Nephron progenitor cell (in vitro differentiated cells): ENCODE measurements around the gene DIP2C.
"Not testable (repeated sequence)": the region's sequence is repeated elsewhere in the genome, so short reads cannot be mapped to it uniquely, and the experiment has no call there.

Experiments used
- DNase-seq: peaks from one replicate; pipeline ENCODE4 v3.0.0; 2021
- H3K27ac Mint-ChIP-seq: 2 replicates; pipeline ENCODE4 v1.8.0; 2021; ENCODE audit warnings: mild to moderate bottlenecking, moderate library complexity, mixed read lengths
- H3K27me3 Mint-ChIP-seq: 2 replicates; pipeline ENCODE4 v1.8.0; 2021; ENCODE audit warnings: mild to moderate bottlenecking, low read depth, mixed read lengths; ENCODE audit not compliant: poor library complexity
- H3K36me3 Mint-ChIP-seq: 2 replicates; pipeline ENCODE4 v1.8.0; 2021; ENCODE audit warnings: low read depth, mixed read lengths
- H3K4me1 Mint-ChIP-seq: 2 replicates; pipeline ENCODE4 v1.8.0; 2021; ENCODE audit warnings: mixed read lengths
- H3K4me3 Mint-ChIP-seq: 2 replicates; pipeline ENCODE4 v1.8.0; 2021; ENCODE audit warnings: mild to moderate bottlenecking, moderate library complexity, mixed read lengths
- H3K9me3 Mint-ChIP-seq: 2 replicates; pipeline ENCODE4 v1.8.0; 2021; ENCODE audit warnings: mild to moderate bottlenecking, moderate library complexity, mixed read lengths
- TF ChIP-seq, protein P1 (sequence below): fragments of 200-600 bp; sonication (generic); IDR thresholded peaks from 2 replicates; pipeline ENCODE4 v1.5.0; 2021; ENCODE audit warnings: antibody characterized with exemption

DIP2C gene

GRCh38 chr10:707861-708260, 18.4 kb upstream of the DIP2C start:
- no peak overlapping the region for H3K4me3 Mint-ChIP-seq
- H3K4me1 Mint-ChIP-seq: no peaks in the 10 kb centered on the region
- TF ChIP-seq, protein P1, sequence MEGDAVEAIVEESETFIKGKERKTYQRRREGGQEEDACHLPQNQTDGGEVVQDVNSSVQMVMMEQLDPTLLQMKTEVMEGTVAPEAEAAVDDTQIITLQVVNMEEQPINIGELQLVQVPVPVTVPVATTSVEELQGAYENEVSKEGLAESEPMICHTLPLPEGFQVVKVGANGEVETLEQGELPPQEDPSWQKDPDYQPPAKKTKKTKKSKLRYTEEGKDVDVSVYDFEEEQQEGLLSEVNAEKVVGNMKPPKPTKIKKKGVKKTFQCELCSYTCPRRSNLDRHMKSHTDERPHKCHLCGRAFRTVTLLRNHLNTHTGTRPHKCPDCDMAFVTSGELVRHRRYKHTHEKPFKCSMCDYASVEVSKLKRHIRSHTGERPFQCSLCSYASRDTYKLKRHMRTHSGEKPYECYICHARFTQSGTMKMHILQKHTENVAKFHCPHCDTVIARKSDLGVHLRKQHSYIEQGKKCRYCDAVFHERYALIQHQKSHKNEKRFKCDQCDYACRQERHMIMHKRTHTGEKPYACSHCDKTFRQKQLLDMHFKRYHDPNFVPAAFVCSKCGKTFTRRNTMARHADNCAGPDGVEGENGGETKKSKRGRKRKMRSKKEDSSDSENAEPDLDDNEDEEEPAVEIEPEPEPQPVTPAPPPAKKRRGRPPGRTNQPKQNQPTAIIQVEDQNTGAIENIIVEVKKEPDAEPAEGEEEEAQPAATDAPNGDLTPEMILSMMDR: no peak
- H3K9me3 Mint-ChIP-seq: peaks cover 19% of the 10 kb centered on the region
- DNase-seq: no peak
- peaks cover 39% of the 10 kb centered on the region for H3K27me3 Mint-ChIP-seq
- no peaks in the 10 kb centered on the region for H3K36me3 Mint-ChIP-seq
- no peak overlapping the region for H3K27ac Mint-ChIP-seq

DNA sequence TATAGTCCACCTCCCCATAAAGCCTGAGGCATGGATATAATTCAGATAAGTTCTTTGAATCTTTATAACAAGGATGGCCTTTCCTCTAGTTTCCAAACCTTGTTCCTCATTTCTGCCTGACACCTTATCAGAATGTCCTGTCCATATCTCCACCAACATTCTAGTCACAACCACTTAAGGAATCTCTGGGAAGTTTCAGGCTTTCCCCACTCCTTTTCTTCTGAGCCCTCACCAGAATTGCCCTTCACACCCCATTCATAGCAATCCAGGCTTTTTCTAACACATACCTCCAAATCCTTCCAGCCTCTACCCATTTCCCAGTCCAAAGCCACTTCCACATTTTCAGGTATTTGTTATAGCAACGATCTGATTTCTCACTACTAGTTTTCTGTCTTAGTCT, 18.0 kb upstream of the DIP2C start:
- Mint-ChIP-seq H3K27ac (no peak overlapping the region), H3K4me3 (no peak overlapping the region), H3K27me3 (peaks cover 41% of the 10 kb centered on the region), H3K36me3 (no peaks in the 10 kb centered on the region), H3K9me3 (peaks cover 18% of the 10 kb centered on the region), H3K4me1 (no peaks in the 10 kb centered on the region)
- TF ChIP-seq, protein P1: no peak
- no peak for DNase-seq

DNA sequence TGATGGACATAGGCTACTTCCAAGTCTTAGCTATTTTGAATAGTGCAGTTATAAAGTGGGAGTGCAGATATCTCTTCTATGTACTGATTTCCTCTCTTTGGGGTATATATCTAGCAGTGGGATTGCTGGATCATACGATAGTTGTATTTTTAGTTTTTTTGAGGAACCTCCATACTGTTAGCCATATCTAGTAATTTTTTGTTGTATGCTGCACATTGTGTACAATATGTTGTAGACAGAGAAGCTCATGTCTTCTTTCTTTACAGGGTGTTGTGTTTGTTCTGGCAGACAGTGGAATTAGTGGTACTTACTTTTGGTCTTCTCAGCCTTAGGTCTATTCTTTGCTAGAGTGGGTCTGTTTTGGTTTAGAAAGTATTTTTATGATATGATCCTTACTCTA, 13.7 kb upstream of the DIP2C start:
- H3K4me3 Mint-ChIP-seq: no peak overlapping the region
- DNase-seq: no peak
- H3K27me3 Mint-ChIP-seq: peaks cover 68% of the 10 kb centered on the region
- TF ChIP-seq, protein P1: no peak
- H3K4me1 Mint-ChIP-seq: peaks cover 14% of the 10 kb centered on the region
- H3K27ac Mint-ChIP-seq: no peak overlapping the region
- peaks cover 18% of the 10 kb centered on the region for H3K9me3 Mint-ChIP-seq
- no peaks in the 10 kb centered on the region for H3K36me3 Mint-ChIP-seq

DNA sequence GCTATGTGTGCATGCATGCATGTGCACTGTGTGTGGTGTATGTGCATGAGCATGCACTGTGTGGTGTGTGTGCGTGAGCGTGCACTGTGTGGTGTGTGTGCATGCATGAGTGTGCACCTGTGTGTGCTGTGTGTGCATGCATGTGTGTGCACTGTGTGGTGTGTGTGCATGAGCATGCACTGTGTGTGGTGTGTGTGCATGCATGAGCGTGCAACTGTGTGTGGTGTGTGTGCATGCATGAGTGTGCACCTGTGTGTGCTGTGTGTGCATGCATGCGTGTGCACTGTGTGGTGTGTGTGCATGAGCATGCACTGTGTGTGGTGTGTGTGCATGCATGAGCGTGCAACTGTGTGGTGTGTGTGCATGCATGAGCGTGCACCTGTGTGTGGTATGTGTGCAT, 10.7 kb upstream of the DIP2C start:
- not testable (repeated sequence) for H3K27ac Mint-ChIP-seq, H3K4me3 Mint-ChIP-seq, DNase-seq, H3K36me3 Mint-ChIP-seq
- H3K9me3 Mint-ChIP-seq: peaks cover 18% of the 10 kb centered on the region
- peaks cover 19% of the 10 kb centered on the region for H3K4me1 Mint-ChIP-seq
- H3K27me3 Mint-ChIP-seq: peaks cover 67% of the 10 kb centered on the region

GRCh38 chr10:697097-697875, 7.8 kb upstream of the DIP2C start:
- no peak overlapping the region for H3K27ac Mint-ChIP-seq

GRCh38 chr10:695396-695795, 5.9 kb upstream of the DIP2C start:
- TF ChIP-seq, protein P1: no peak
- Mint-ChIP-seq H3K27me3 (peaks cover 38% of the 10 kb centered on the region), H3K4me1 (peaks cover 38% of the 10 kb centered on the region), H3K36me3 (no peaks in the 10 kb centered on the region), H3K9me3 (peaks cover 3% of the 10 kb centered on the region), H3K27ac (no peak overlapping the region), H3K4me3 (no peak overlapping the region)
- DNase-seq: no peak

More at GRCh38 chr10:697097-697875, 7.8 kb upstream of the DIP2C start:
- DNase-seq: no peak
- peaks cover 5% of the 10 kb centered on the region for H3K9me3 Mint-ChIP-seq
- H3K36me3 Mint-ChIP-seq: no peaks in the 10 kb centered on the region
- TF ChIP-seq, protein P1: no peak
- peaks cover 48% of the 10 kb centered on the region for H3K27me3 Mint-ChIP-seq
- no peak overlapping the region for H3K4me3 Mint-ChIP-seq
- H3K4me1 Mint-ChIP-seq: peaks cover 28% of the 10 kb centered on the region
